H54 (cell line): ENCODE results near the gene F8.
A peak's percentile ranks its signal among the peaks of the same experiment; 100 is the strongest.

Experiments used
- DNase-seq: peaks from one replicate; pipeline ENCODE4 v3.0.0; 2011; ENCODE audit warnings: low spot score, mixed read lengths; ENCODE audit not compliant: insufficient read length
- FAIRE-seq: peaks from 3 replicates; lab custom pipeline; 2011; peaks lifted over from hg19 to GRCh38; lab: Jason Lieb, UNC
- POLR2A ChIP-seq: IDR thresholded peaks from 2 replicates; pipeline ENCODE4 v1.6.1; 2011; ENCODE audit warnings: low read depth, mild to moderate bottlenecking, low read length

Gene F8

DNA sequence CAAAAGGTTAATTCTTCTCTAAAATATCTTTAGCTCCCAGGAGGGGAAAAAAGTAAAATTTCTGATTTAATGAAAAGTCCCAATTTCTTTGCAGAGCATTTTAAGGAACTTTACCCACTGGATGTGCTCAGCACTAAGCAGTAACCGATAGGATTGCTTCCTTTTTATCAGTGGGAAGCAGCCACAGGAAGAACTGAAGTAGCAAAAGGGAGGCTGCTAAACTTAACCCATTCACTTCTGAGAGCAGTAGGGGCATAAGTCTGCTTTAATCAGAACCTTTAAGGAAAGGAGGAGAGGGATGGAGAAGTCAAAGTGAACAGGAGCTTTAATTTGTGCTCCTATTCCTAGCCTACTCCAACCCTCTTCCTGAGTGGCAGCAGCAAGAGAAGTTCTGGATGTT, at the start of gene F8:
F8 (minus strand) TSS at position 139 of the 400 bp plus-strand sequence. CDS start 171 bp downstream, outside the sequence.
- FAIRE-seq = no peak
- TF ChIP-seq POLR2A = no peak
- DNase-seq = no peak

DNA sequence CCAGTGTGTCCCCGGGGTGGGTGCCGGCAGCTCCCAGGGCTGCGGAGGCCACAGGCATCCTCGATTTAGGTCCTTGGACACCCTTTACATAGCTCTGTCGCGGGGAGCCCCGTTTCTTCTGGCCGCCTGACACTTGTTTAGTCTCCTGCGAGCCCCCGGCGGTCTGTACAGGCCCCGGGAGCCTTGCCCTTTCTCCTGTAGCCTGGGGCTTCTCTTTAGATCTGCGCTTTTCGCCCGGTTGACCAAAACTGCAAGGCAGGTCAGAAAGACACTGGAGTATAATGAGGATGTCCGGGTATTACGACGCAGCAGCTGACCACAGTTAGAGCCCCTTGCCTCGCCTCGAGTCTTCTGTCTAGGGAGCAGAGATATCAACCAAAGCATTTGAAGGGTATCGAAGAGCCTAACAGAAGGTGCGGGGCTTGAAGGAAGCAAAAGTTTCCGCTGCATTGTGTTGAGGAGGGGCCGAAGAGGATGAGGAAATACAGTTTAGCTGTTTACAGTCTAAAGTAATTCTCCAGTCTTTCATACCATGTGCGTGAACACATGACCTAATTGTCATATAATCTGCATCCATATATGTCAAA, 49.3 kb upstream of the F8 start:
- TF ChIP-seq POLR2A = no peak
- FAIRE-seq (no peak), DNase-seq (no peak)

DNA sequence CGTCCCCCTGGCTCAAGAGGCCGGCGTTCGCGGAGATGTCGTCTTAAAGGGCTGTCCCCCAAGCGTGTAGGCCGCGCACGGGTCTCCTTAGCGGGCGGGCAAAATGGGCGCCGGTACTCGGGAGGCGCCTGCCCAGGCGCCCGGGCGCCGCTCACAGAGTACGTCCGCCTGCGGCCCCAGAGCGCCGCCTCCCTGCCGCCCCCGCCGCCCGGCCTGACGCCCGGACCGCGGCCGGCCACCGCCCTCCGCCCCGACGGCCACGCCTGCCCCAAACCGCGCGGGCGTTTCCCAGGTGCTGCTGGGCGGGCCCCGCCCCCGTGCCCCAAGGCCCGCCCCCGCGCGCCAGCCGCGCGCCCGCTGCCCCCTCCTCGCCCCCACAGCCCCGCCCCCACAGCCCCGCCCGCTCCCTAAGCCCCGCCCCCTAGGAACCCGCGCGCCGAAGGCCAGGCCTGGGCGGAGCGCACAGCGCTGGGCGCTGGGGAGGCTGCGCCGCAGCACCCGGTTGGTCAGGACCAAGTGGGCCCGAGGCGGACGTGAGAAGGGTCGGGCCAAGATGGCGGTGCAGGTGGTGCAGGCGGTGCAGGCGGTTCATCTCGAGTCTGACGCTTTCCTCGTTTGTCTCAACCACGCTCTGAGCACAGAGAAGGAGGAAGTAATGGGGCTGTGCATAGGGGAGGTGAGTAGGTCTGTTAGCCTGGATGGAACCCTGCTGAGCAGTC, 48.6 kb upstream of the F8 start, which contains the start of the genes BRCC3, CMC4 and MTCP1:
BRCC3 (plus strand) TSS at position 534 of the 719 bp plus-strand sequence; CDS start at position 554, 20 bp downstream.
CMC4 (minus strand) TSS at position 162 of the 719 bp plus-strand sequence. CDS start 7,113 bp downstream, outside the sequence.
MTCP1 (minus strand) TSS at position 162 of the 719 bp plus-strand sequence. CDS start 5,126 bp downstream, outside the sequence.
- FAIRE-seq (no peak), DNase-seq (peak; percentile 76)
- TF ChIP-seq POLR2A = peak; percentile 87

DNA sequence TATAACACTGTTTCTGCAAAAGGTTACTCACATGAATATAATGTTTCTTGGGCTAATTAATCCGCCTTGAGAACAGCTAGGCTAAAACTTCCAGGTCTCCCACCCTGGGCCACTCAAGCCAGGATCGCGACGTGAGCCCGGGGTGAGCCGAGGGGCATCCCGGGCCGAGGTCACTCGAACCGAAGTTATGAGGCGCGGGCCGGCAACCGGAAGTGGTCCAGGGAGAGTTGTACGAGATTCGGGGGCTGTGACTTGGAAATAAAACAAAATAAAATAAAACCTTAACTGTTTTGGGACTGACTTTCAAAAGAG, 48.1 kb upstream of the F8 start:
- TF ChIP-seq POLR2A = no peak
- DNase-seq (no peak), FAIRE-seq (no peak)

- FAIRE-seq (no peak), DNase-seq (no peak)
- no peak for TF ChIP-seq POLR2A
Measured at GRCh38 chrX:155070038-155070437, 47.5 kb upstream of the F8 start.

DNA sequence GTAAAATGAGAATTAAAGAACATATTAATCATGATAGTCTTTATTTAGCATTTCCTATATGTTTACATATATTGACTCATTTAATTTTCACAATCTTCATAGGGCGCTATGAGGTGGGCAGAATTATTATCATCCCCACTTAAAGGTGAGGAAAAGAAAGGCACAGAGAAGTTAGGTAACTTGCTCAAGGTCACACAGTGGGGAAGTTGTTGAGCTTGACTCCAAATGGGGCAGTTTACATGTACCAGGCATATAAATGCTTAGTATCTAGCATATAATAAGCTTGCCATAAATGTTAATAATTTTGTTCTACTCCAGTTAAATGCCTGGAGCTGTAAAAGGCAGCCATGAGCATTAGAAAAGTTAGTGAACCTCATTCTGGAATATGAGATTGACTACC, 46.9 kb upstream of the F8 start:
- FAIRE-seq (no peak), DNase-seq (no peak)
- no peak for TF ChIP-seq POLR2A

DNA sequence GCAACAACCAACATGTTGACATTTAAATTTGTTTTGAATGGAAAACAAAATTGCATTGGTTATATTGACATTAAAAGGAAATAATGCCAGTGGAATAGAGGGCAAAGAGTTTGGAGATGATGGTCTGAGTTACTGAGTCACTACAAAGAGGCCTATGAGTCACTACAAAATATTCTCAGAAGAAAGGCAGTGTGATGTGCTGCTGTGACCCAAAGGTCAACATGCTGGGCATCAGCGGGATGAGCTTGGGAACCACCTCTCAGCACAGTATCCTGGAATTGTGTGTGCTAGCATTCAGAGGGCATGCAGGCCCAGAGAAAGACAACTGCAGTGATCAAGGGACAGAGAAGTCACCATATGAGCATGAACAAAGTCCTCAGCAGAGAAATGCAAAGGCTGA, 45.6 kb upstream of the F8 start:
- peak; percentile 63 for DNase-seq
- peak; percentile 99 for FAIRE-seq
- TF ChIP-seq POLR2A = no peak

DNA sequence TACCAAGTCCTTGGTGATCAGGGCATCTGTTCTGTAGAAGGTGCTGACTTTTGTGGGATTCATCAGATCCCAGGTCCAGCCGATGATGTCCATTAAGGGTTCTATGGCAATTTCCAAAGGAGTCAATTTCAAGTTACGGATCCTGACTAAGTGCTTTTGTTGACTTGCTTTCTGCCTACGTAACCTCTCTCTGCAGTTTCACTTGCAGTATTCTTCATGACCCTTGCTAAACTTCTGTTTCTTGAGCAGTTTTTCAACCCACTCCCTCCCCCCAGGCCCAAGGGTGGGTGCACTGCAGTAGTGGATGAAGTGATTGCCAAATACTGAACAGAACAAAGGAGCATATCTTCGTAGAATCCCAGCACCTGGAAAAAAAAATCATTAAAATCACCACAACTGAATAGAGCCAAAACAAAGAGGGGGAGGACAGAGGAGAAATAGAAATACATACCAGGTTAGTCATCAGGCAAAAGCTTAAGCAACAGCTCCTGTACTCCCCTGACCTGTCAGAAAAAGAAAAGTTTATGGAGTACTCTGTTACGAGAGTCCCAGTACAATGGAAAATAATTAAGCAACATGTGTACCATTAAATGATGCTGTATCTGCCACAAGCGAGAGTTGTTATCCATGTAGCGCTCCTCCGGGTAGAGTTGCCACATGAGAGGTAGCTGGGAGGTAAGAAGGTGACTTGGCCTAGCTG, 42.7 kb upstream of the F8 start:
- FAIRE-seq = peak; percentile 69
- no peak for TF ChIP-seq POLR2A

DNA sequence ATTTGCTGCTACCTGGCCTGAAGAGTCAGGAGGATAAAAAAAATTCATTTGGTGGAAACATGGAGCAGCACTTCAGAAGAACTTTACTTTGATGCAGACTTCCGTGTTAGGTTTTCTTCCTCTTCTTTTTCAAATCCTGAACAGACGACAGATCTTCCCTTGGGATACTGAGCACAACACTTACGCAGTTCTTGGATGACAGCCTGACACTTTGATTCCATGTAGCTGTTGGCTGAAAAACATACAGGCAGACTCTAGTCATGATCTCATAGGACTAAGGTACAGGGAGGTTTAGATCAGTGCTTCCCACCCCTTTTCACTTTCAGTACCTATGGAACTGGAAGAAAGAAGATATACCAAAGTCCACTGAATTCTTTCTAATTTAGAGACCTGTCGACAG, 39.2 kb upstream of the F8 start:
- no peak for FAIRE-seq
- DNase-seq = no peak
- no peak for TF ChIP-seq POLR2A

More for the DNA sequence above, 42.7 kb upstream of the F8 start:
- DNase-seq = peak; percentile 30

DNA sequence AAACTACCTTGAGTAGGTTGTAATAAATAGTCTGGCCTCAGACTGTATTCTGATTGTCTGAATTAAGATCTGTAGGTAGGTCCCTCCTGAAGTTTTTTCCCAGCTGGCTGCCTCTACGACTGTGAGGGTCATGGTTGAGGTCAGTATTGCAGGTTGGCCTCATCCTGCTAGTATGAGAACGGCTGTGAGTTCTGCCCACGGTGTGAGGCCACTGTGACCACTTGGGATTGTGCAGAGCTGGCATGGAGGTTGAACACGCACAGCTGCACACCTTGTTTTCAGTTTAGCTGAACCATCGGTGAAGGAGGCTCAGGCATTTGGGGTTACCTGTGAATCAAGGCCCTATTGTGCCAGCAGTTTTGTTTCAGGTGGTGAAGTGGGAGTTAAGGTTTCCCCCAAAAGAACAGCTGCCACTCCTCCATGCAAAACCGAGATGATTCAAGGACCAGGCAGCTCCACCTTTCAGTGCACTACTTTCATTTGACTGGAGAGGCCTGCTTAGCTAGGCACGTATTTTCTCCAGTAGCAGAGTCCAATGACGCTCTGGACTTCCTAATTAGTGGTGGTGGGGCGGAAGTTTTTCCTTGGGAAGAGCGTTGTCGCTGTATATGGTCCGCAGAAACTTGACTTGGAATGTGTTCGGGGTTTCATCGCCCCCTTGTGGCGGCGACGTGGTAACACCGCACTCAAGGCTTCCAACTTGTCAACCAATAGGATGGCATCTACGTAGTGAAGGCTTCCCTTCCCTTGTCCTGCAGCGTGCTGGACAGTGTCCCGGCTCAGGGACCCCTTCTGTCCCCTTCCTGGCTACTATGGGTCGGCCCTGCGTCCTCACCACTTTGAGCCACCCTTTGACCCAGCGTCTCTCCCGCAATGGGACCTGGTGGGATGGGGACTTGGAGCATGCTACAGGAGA, 34.6 kb upstream of the F8 start:
- DNase-seq (no peak), FAIRE-seq (peak; percentile 89)
- no peak for TF ChIP-seq POLR2A

DNA sequence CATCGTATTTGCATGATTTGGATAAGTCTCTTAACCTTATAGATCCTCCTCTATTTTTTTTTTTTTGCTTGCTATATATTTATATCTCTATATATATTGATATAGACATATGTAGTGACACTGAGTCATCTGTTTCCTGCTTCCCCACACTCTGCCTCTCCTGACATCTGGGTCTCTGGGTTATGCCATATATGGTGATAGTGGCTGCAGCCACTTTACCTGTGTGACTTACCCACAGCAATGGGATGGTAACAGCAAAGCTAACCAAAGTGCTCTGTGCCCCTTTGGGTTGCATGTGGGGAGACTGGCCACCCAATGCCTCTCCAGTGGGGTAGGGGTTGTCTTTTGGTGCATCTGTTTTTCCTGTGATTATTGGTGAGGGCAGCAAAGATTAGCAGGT, 33.9 kb upstream of the F8 start:
- no peak for DNase-seq
- no peak for TF ChIP-seq POLR2A
- FAIRE-seq = no peak

GRCh38 chrX:155055494-155055893, 33.0 kb upstream of the F8 start:
- no peak for TF ChIP-seq POLR2A
- FAIRE-seq = no peak
- no peak for DNase-seq

DNA sequence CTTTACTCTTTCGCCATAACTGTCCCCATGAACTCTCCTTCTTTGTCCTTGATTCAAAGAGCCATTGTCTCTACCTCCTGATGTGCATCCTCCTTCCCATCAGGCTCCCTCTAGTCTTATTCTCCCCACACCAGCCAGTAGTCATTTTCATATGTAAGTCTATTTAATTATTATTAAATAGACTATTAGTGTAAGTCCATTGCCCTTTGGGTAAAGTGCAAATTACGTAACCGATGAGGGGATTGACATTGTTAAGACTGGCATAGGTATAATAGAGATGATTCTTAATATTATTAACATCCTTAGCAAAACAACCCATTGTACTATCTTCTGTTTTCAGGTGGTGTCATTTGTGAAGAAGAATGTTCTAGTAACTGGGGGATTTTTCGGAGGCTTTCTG, 31.7 kb upstream of the F8 start:
- FAIRE-seq = no peak
- TF ChIP-seq POLR2A = no peak
- no peak for DNase-seq
